HEK293 (cell line): ENCODE data around the gene PTPRN.

ENCODE experiments used
- BCL11A ChIP-seq: fragments of 450-650 bp; formaldehyde crosslinking; IDR thresholded peaks from 2 replicates; pipeline ENCODE4 v1.5.1; 2016; ENCODE audit warnings: low read depth, missing biosample characterization, missing genetic modification characterization
- BCL11B ChIP-seq: fragments of 450-650 bp; formaldehyde crosslinking; IDR thresholded peaks from 2 replicates; pipeline ENCODE4 v1.5.1; 2016; ENCODE audit warnings: low read depth, missing biosample characterization, missing genetic modification characterization
- IKZF3 ChIP-seq: fragments of 450-650 bp; IDR thresholded peaks from 2 replicates; pipeline ENCODE4 v1.5.0; 2018; ENCODE audit warnings: missing biosample characterization, mild to moderate bottlenecking, missing genetic modification characterization, moderate library complexity
- KLF8 ChIP-seq: fragments of 450-650 bp; formaldehyde crosslinking; IDR thresholded peaks from 2 replicates; pipeline ENCODE4 v1.5.1; 2016; ENCODE audit warnings: missing biosample characterization, missing genetic modification characterization
- KLF9 ChIP-seq: fragments of 450-650 bp; formaldehyde crosslinking; IDR thresholded peaks from 2 replicates; pipeline ENCODE4 v1.5.1; 2016; ENCODE audit warnings: missing biosample characterization, missing genetic modification characterization, low read depth
- SP7 ChIP-seq: fragments of 450-650 bp; formaldehyde crosslinking; IDR thresholded peaks from 2 replicates; pipeline ENCODE4 v1.5.1; 2016; ENCODE audit warnings: missing biosample characterization, missing genetic modification characterization
- TRIM28 ChIP-seq: IDR thresholded peaks from 2 replicates; pipeline ENCODE4 v1.6.1; 2011; ENCODE audit warnings: low read length, control low read depth, borderline replicate concordance
- WT1 ChIP-seq: fragments of 450-650 bp; formaldehyde crosslinking; IDR thresholded peaks from 2 replicates; pipeline ENCODE4 v1.5.1; 2016; ENCODE audit warnings: missing biosample characterization, missing genetic modification characterization
- ZNF114 ChIP-seq: fragments of 450-650 bp; formaldehyde crosslinking; IDR thresholded peaks from 2 replicates; pipeline ENCODE4 v1.5.0; 2017; ENCODE audit warnings: missing biosample characterization, missing genetic modification characterization
- ZNF133 ChIP-seq: fragments of 450-650 bp; formaldehyde crosslinking; IDR thresholded peaks from 2 replicates; pipeline ENCODE4 v1.5.1; 2016; ENCODE audit warnings: missing biosample characterization, missing genetic modification characterization
- ZNF184 ChIP-seq: fragments of 450-650 bp; IDR thresholded peaks from 2 replicates; pipeline ENCODE4 v1.5.1; 2018; ENCODE audit warnings: missing biosample characterization, mild to moderate bottlenecking, missing genetic modification characterization
- ZNF19 ChIP-seq: fragments of 450-650 bp; formaldehyde crosslinking; IDR thresholded peaks from 2 replicates; pipeline ENCODE4; 2016; ENCODE audit warnings: missing biosample characterization, missing genetic modification characterization, low read depth
- ZNF214 ChIP-seq: fragments of 450-650 bp; formaldehyde crosslinking; IDR thresholded peaks from 2 replicates; pipeline ENCODE4 v1.5.1; 2017; ENCODE audit warnings: missing biosample characterization, mild to moderate bottlenecking, missing genetic modification characterization, borderline replicate concordance
- ZNF223 ChIP-seq: fragments of 450-650 bp; formaldehyde crosslinking; IDR thresholded peaks from 2 replicates; pipeline ENCODE4 v1.5.1; 2016; ENCODE audit warnings: missing biosample characterization, missing genetic modification characterization
- ZNF239 ChIP-seq: fragments of 450-650 bp; formaldehyde crosslinking; IDR thresholded peaks from 2 replicates; pipeline ENCODE4 v1.5.1; 2016; ENCODE audit warnings: missing biosample characterization, missing genetic modification characterization
- ZNF391 ChIP-seq: fragments of 450-650 bp; formaldehyde crosslinking; IDR thresholded peaks from 2 replicates; pipeline ENCODE4 v1.5.1; 2016; ENCODE audit warnings: low read depth, missing biosample characterization, missing genetic modification characterization, borderline replicate concordance
- ZNF423 ChIP-seq: fragments of 450-650 bp; formaldehyde crosslinking; IDR thresholded peaks from 2 replicates; pipeline ENCODE4 v1.5.1; 2016; ENCODE audit warnings: missing biosample characterization, missing genetic modification characterization
- ZNF433 ChIP-seq: fragments of 450-650 bp; formaldehyde crosslinking; IDR thresholded peaks from 2 replicates; pipeline ENCODE4 v1.5.1; 2016; ENCODE audit warnings: missing biosample characterization, missing genetic modification characterization, low read depth
- ZNF501 ChIP-seq: fragments of 450-650 bp; formaldehyde crosslinking; IDR thresholded peaks from 2 replicates; pipeline ENCODE4 v1.5.1; 2016; ENCODE audit warnings: missing biosample characterization, missing genetic modification characterization
- ZNF521 ChIP-seq: fragments of 450-650 bp; formaldehyde crosslinking; IDR thresholded peaks from 2 replicates; pipeline ENCODE4 v1.5.1; 2017; ENCODE audit warnings: missing biosample characterization, mild to moderate bottlenecking, missing genetic modification characterization
- ZNF549 ChIP-seq: fragments of 450-650 bp; IDR thresholded peaks from 2 replicates; pipeline ENCODE4 v1.5.1; 2018; ENCODE audit warnings: missing biosample characterization, missing genetic modification characterization, mild to moderate bottlenecking, inconsistent platforms, moderate library complexity
- ZNF555 ChIP-seq: fragments of 450-650 bp; formaldehyde crosslinking; conservative IDR thresholded peaks from 2 replicates; pipeline ENCODE4 v1.5.1; 2017; ENCODE audit warnings: missing biosample characterization, mild to moderate bottlenecking, missing genetic modification characterization, inconsistent platforms
- ZNF571 ChIP-seq: fragments of 450-650 bp; formaldehyde crosslinking; IDR thresholded peaks from 2 replicates; pipeline ENCODE4 v1.5.0; 2017; ENCODE audit warnings: missing biosample characterization, missing genetic modification characterization
- ZNF610 ChIP-seq: fragments of 450-650 bp; formaldehyde crosslinking; IDR thresholded peaks from 2 replicates; pipeline ENCODE4 v1.5.1; 2016; ENCODE audit warnings: missing biosample characterization, missing genetic modification characterization, borderline replicate concordance
- ZNF843 ChIP-seq: fragments of 450-650 bp; formaldehyde crosslinking; IDR thresholded peaks from 2 replicates; pipeline ENCODE4 v1.5.1; 2016; ENCODE audit warnings: missing biosample characterization, missing genetic modification characterization
- ZSCAN16 ChIP-seq: fragments of 450-650 bp; formaldehyde crosslinking; IDR thresholded peaks from 2 replicates; pipeline ENCODE4 v1.5.1; 2016; ENCODE audit warnings: missing biosample characterization, missing genetic modification characterization
- TF ChIP-seq, protein P1 (sequence below): fragments of 450-650 bp; formaldehyde crosslinking; IDR thresholded peaks from 2 replicates; pipeline ENCODE4 v1.5.1; 2016; ENCODE audit warnings: missing biosample characterization, missing genetic modification characterization
- TF ChIP-seq, protein P2 (sequence below): fragments of 450-650 bp; formaldehyde crosslinking; IDR thresholded peaks from 2 replicates; pipeline ENCODE4 v1.5.1; 2016; ENCODE audit warnings: missing biosample characterization, missing genetic modification characterization
- TF ChIP-seq, protein P3 (sequence below): fragments of 450-650 bp; formaldehyde crosslinking; IDR thresholded peaks from 2 replicates; pipeline ENCODE4 v1.5.1; 2016; ENCODE audit warnings: missing biosample characterization, missing genetic modification characterization
- TF ChIP-seq, protein P4 (sequence below): fragments of 450-650 bp; formaldehyde crosslinking; IDR thresholded peaks from 2 replicates; pipeline ENCODE4 v1.5.1; 2016; ENCODE audit warnings: missing biosample characterization, missing genetic modification characterization
- TF ChIP-seq, protein P5 (sequence below): fragments of 450-650 bp; formaldehyde crosslinking; IDR thresholded peaks from 2 replicates; pipeline ENCODE4 v1.5.1; 2016; ENCODE audit warnings: missing biosample characterization, missing genetic modification characterization

The PTPRN gene

DNA sequence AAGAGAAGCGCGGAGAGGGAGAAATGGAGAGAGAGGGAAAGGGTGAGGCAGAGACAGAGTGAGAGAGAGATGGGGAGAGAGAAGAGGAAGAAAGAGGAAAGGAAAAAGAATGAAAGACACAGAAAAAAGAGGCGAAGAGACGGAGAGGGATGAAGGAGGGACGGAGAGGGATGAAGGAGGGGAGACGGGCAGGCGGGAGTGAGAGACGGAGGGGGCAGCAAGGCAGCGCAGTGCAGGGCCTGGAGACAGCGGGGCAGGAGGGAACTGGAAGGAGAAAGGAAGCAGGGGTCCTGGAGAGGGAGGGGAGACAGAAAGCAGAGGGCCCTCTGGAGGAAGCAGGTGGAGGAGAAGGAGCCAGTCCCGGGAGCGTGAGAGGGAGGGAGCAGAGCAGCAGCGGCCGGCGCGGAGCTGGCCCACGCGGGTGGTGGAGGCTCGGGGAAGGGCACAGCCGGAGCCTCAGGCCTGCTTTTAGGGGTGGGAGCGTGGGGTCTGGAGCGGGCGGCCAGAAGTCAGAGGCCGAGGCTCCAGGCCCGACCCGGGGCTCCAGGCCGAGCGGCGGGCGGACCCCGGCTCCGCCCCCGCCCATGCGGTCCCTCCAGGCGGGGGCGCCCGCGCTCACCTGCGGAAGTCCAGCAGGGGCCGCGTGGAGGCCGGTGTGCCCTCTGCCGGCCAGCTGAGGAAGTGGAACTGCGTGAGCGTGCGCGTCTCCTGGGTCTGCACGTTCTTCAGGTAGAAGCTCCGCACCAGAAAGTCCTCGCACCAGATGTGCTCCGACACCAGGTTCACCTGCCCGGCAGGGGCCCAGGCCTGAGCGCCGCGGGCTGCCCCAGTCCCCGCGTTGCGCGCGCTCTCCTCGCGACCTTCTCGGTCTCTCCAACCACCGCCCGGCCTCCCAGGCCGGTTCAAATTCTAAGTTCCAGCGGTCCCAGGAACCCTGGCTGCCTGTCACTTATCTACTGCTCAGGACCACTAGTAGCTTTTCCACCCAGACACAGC lies 14.5 kb downstream of the PTPRN start (continued):
- TF ChIP-seq, protein P1, sequence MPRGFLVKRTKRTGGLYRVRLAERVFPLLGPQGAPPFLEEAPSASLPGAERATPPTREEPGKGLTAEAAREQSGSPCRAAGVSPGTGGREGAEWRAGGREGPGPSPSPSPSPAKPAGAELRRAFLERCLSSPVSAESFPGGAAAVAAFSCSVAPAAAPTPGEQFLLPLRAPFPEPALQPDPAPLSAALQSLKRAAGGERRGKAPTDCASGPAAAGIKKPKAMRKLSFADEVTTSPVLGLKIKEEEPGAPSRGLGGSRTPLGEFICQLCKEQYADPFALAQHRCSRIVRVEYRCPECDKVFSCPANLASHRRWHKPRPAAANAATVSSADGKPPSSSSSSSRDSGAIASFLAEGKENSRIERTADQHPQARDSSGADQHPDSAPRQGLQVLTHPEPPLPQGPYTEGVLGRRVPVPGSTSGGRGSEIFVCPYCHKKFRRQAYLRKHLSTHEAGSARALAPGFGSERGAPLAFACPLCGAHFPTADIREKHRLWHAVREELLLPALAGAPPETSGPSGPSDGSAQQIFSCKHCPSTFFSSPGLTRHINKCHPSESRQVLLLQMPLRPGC (tag by site-specific recombination) = no peak
- TF ChIP-seq ZNF184 (tag by site-specific recombination) (no peak), BCL11A (0 out of 2 replicates have a peak, but pooled peaks have one; percentile 27), ZNF549 (tag by site-specific recombination) (no peak), IKZF3 (tag by site-specific recombination) (no peak), ZNF501 (tag by site-specific recombination) (no peak), KLF8 (tag by site-specific recombination) (peak; percentile 79; the same call in 1 of the 2 replicates), ZNF214 (no peak), ZSCAN16 (tag by site-specific recombination) (no peak), BCL11B (tag by site-specific recombination) (no peak), KLF9 (tag by site-specific recombination) (peak; percentile 49), ZNF19 (tag by site-specific recombination) (no peak), ZNF555 (tag by site-specific recombination) (no peak), ZNF223 (tag by site-specific recombination) (no peak), ZNF239 (tag by site-specific recombination) (no peak), ZNF391 (tag by site-specific recombination) (no peak), TRIM28 (no peak), WT1 (tag by site-specific recombination) (no peak; the same call in 1 of the 2 replicates), ZNF114 (no peak), ZNF423 (tag by site-specific recombination) (no peak), ZNF610 (peak; percentile 50; the same call in 1 of the 2 replicates), ZNF571 (tag by site-specific recombination) (no peak), ZNF133 (tag by site-specific recombination) (no peak), ZNF521 (tag by site-specific recombination) (0 out of 2 replicates have a peak, but pooled peaks have one; percentile 7), ZNF843 (tag by site-specific recombination) (no peak), ZNF433 (tag by site-specific recombination) (no peak), SP7 (tag by site-specific recombination) (peak; percentile 38; the same call in 1 of the 2 replicates)
- TF ChIP-seq, protein P2, sequence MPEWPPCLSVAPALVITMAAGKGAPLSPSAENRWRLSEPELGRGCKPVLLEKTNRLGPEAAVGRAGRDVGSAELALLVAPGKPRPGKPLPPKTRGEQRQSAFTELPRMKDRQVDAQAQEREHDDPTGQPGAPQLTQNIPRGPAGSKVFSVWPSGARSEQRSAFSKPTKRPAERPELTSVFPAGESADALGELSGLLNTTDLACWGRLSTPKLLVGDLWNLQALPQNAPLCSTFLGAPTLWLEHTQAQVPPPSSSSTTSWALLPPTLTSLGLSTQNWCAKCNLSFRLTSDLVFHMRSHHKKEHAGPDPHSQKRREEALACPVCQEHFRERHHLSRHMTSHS (tag by site-specific recombination) = no peak
- TF ChIP-seq, protein P3, sequence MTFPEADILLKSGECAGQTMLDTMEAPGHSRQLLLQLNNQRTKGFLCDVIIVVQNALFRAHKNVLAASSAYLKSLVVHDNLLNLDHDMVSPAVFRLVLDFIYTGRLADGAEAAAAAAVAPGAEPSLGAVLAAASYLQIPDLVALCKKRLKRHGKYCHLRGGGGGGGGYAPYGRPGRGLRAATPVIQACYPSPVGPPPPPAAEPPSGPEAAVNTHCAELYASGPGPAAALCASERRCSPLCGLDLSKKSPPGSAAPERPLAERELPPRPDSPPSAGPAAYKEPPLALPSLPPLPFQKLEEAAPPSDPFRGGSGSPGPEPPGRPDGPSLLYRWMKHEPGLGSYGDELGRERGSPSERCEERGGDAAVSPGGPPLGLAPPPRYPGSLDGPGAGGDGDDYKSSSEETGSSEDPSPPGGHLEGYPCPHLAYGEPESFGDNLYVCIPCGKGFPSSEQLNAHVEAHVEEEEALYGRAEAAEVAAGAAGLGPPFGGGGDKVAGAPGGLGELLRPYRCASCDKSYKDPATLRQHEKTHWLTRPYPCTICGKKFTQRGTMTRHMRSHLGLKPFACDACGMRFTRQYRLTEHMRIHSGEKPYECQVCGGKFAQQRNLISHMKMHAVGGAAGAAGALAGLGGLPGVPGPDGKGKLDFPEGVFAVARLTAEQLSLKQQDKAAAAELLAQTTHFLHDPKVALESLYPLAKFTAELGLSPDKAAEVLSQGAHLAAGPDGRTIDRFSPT (tag by site-specific recombination) = no peak
- TF ChIP-seq, protein P4, sequence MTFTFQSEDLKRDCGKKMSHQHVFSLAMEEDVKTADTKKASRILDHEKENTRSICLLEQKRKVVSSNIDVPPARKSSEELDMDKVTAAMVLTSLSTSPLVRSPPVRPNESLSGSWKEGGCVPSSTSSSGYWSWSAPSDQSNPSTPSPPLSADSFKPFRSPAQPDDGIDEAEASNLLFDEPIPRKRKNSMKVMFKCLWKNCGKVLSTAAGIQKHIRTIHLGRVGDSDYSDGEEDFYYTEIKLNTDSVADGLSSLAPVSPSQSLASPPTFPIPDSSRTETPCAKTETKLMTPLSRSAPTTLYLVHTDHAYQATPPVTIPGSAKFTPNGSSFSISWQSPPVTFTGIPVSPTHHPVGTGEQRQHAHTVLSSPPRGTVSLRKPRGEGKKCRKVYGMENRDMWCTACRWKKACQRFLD = no peak
- TF ChIP-seq, protein P5, sequence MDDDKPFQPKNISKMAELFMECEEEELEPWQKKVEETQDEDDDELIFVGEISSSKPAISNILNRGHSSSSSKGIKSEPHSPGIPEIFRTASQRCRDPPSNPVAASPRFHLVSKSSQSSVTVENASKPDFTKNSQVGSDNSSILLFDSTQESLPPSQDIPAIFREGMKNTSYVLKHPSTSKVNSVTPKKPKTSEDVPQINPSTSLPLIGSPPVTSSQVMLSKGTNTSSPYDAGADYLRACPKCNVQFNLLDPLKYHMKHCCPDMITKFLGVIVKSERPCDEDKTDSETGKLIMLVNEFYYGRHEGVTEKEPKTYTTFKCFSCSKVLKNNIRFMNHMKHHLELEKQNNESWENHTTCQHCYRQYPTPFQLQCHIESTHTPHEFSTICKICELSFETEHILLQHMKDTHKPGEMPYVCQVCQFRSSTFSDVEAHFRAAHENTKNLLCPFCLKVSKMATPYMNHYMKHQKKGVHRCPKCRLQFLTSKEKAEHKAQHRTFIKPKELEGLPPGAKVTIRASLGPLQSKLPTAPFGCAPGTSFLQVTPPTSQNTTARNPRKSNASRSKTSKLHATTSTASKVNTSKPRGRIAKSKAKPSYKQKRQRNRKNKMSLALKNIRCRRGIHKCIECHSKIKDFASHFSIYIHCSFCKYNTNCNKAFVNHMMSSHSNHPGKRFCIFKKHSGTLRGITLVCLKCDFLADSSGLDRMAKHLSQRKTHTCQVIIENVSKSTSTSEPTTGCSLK (tag by site-specific recombination) = no peak
